Trophoblast cell (in vitro differentiated cells and primary cell): Measurements from ENCODE around the gene RFPL3.

ENCODE experiments used
- DNase-seq, 2 donors: peaks; one replicate each; pipeline ENCODE4 v3.0.0-alpha.2; 2016
- H2AFZ ChIP-seq: 2 replicates; pipeline ENCODE4 v1.6.1; 2013; ENCODE audit warnings: low read length, moderate library complexity, mild to moderate bottlenecking; ENCODE audit not compliant: insufficient read depth, poor library complexity
- H2AK5ac ChIP-seq: 2 replicates; pipeline ENCODE4 v1.6.1; 2013; ENCODE audit warnings: mild to moderate bottlenecking, low read length
- H2BK120ac ChIP-seq: 2 replicates; pipeline ENCODE4 v1.6.1; 2013; ENCODE audit warnings: low read length, mild to moderate bottlenecking, moderate library complexity; ENCODE audit not compliant: insufficient read depth, poor library complexity
- H2BK12ac ChIP-seq: 2 replicates; pipeline ENCODE4 v1.6.1; 2013; ENCODE audit warnings: mild to moderate bottlenecking, low read length, moderate library complexity
- H2BK5ac ChIP-seq: 2 replicates; pipeline ENCODE4 v1.6.1; 2013; ENCODE audit warnings: low read length, low read depth, moderate library complexity, mild to moderate bottlenecking; ENCODE audit not compliant: poor library complexity
- H3K14ac ChIP-seq: 2 replicates; pipeline ENCODE4 v1.6.1; 2013; ENCODE audit warnings: mild to moderate bottlenecking, low read length
- H3K18ac ChIP-seq: 2 replicates; pipeline ENCODE4 v1.6.1; 2013; ENCODE audit warnings: mild to moderate bottlenecking, low read length
- H3K23ac ChIP-seq: 2 replicates; pipeline ENCODE4 v1.6.1; 2013; ENCODE audit warnings: low read length
- H3K27ac ChIP-seq: 2 replicates; pipeline ENCODE4 v1.5.1; 2013; ENCODE audit warnings: low read depth, mild to moderate bottlenecking, inconsistent platforms, low read length, moderate library complexity
- H3K27me3 ChIP-seq: 2 replicates; pipeline ENCODE4 v1.6.1; 2013; ENCODE audit warnings: inconsistent platforms, mild to moderate bottlenecking, low read length, moderate library complexity; ENCODE audit not compliant: insufficient read depth
- H3K36me3 ChIP-seq, 2 experiments: 1 replicate in 1 of 2; 2 replicates in 1 of 2; pipeline ENCODE4 v1.6.1; 2013; ENCODE audit warnings: low read length in 2 of 2, mild to moderate bottlenecking in 2 of 2, moderate library complexity in 1 of 2; ENCODE audit not compliant: insufficient read depth in 2 of 2, control insufficient read depth in 1 of 2
- H3K4ac ChIP-seq: 2 replicates; pipeline ENCODE4 v1.6.1; 2013; ENCODE audit warnings: low read depth, mild to moderate bottlenecking, low read length, moderate library complexity
- H3K4me1 ChIP-seq, 2 experiments: 1 replicate in 1 of 2; 2 replicates in 1 of 2; pipeline ENCODE4 v1.6.1; 2013; ENCODE audit warnings: low read length in 2 of 2, mild to moderate bottlenecking in 2 of 2, moderate library complexity in 1 of 2; ENCODE audit not compliant: insufficient read depth in 2 of 2, control insufficient read depth in 1 of 2
- H3K4me2 ChIP-seq: 2 replicates; pipeline ENCODE4 v1.6.1; 2013; ENCODE audit warnings: inconsistent platforms, mild to moderate bottlenecking, low read length, moderate library complexity
- H3K4me3 ChIP-seq: 2 replicates; pipeline ENCODE4 v1.5.1; 2013; ENCODE audit warnings: mild to moderate bottlenecking, low read depth, low read length, inconsistent platforms
- H3K79me1 ChIP-seq: one replicate; pipeline ENCODE4 v1.6.1; 2013; ENCODE audit warnings: low read length
- H3K79me2 ChIP-seq: 2 replicates; pipeline ENCODE4 v1.6.1; 2013; ENCODE audit warnings: low read length, mild to moderate bottlenecking; ENCODE audit not compliant: control insufficient read depth, insufficient read depth, poor library complexity
- H3K9ac ChIP-seq: 2 replicates; pipeline ENCODE4 v1.6.1; 2013; ENCODE audit warnings: mild to moderate bottlenecking, low read length
- H3K9me3 ChIP-seq: 2 replicates; pipeline ENCODE4 v1.6.1; 2013; ENCODE audit warnings: low read depth, mild to moderate bottlenecking, control low read depth, inconsistent platforms, low read length; ENCODE audit not compliant: insufficient read depth
- H4K12ac ChIP-seq: 2 replicates; pipeline ENCODE4 v1.6.1; 2013; ENCODE audit warnings: low read depth, mild to moderate bottlenecking, low read length, moderate library complexity
- H4K8ac ChIP-seq: 2 replicates; pipeline ENCODE4 v1.6.1; 2013; ENCODE audit warnings: low read depth, mild to moderate bottlenecking, low read length, moderate library complexity
- H4K91ac ChIP-seq: one replicate; pipeline ENCODE4 v1.6.1; 2013; ENCODE audit warnings: low read depth, mild to moderate bottlenecking, low read length, moderate library complexity
- WGBS: extraction: QIAGEN DNeasy Blood & Tissue Kit; methylation state at CpG from one replicate; pipeline ENCODE4 v1.1.7; 2013; ENCODE audit warnings: missing lambda C conversion rate; ENCODE audit not compliant: insufficient read length, insufficient coverage; ENCODE audit errors: extremely low coverage; 5-methylcytosine and 5-hydroxymethylcytosine counted together

The RFPL3 gene

GRCh38 chr22:32323513-32324164 is 34.0 kb upstream of the RFPL3 start:
- Histone ChIP-seq H3K4me1 (no peaks in the 10 kb centered on the region), H2AFZ (no peak overlapping the region), H2AK5ac (no peak overlapping the region), H3K79me1 (no peaks in the 10 kb centered on the region), H3K79me2 (no peaks in the 10 kb centered on the region), H3K4me3 (no peak overlapping the region), H3K4me2 (no peak overlapping the region), H3K27me3 (no peaks in the 10 kb centered on the region), H3K14ac (no peak overlapping the region), H2BK5ac (no peak overlapping the region), H3K18ac (no peak overlapping the region), H2BK120ac (no peak overlapping the region), H3K23ac (no peak overlapping the region), H4K12ac (no peak overlapping the region), H4K8ac (no peak overlapping the region), H3K4ac (no peak overlapping the region), H3K9ac (no peak overlapping the region), H4K91ac (no peak overlapping the region), H2BK12ac (no peak overlapping the region), H3K36me3 (no peaks in the 10 kb centered on the region), H3K27ac (no peak overlapping the region), H3K9me3 (peaks cover 2% of the 10 kb centered on the region)
- no CpG with 5 or more reads among the region's 11 CpGs for WGBS
- DNase-seq = no peak

GRCh38 chr22:32324505-32325415 is 32.9 kb upstream of the RFPL3 start:
- no CpG with 5 or more reads among the region's 26 CpGs for WGBS
- Histone ChIP-seq H3K9me3 (peaks cover 2% of the 10 kb centered on the region), H4K91ac (no peak overlapping the region), H3K4me2 (no peak overlapping the region), H3K36me3 (no peaks in the 10 kb centered on the region), H3K4me3 (no peak overlapping the region), H3K4ac (no peak overlapping the region), H3K27ac (no peak overlapping the region), H3K79me1 (no peaks in the 10 kb centered on the region), H3K9ac (no peak overlapping the region), H4K12ac (no peak overlapping the region), H2BK12ac (no peak overlapping the region), H4K8ac (no peak overlapping the region), H3K4me1 (no peaks in the 10 kb centered on the region), H3K14ac (no peak overlapping the region), H2AK5ac (no peak overlapping the region), H2AFZ (no peak overlapping the region), H2BK5ac (no peak overlapping the region), H3K18ac (no peak overlapping the region), H3K23ac (no peak overlapping the region), H3K79me2 (no peaks in the 10 kb centered on the region), H2BK120ac (no peak overlapping the region), H3K27me3 (no peaks in the 10 kb centered on the region)
- no peak for DNase-seq

GRCh38 chr22:32325416-32325801 is 32.3 kb upstream of the RFPL3 start:
- H3K4me2 ChIP-seq = no peak overlapping the region
- no peak overlapping the region for H4K8ac ChIP-seq
- H3K9ac ChIP-seq = no peak overlapping the region
- H3K4me1 ChIP-seq = no peaks in the 10 kb centered on the region
- no peak overlapping the region for H3K18ac ChIP-seq
- H3K9me3 ChIP-seq = peaks cover 2% of the 10 kb centered on the region
- no peak overlapping the region for H2AFZ ChIP-seq
- no peak overlapping the region for H3K27ac ChIP-seq
- no peak overlapping the region for H4K91ac ChIP-seq
- DNase-seq = no peak
- H3K79me1 ChIP-seq = no peaks in the 10 kb centered on the region
- no peak overlapping the region for H2BK12ac ChIP-seq
- no peak overlapping the region for H3K14ac ChIP-seq
- H2AK5ac ChIP-seq = no peak overlapping the region
- H2BK120ac ChIP-seq = no peak overlapping the region
- H2BK5ac ChIP-seq = no peak overlapping the region
- no peak overlapping the region for H3K23ac ChIP-seq
- no peak overlapping the region for H4K12ac ChIP-seq
- H3K36me3 ChIP-seq = no peaks in the 10 kb centered on the region
- no peak overlapping the region for H3K4ac ChIP-seq
- H3K79me2 ChIP-seq = no peaks in the 10 kb centered on the region
- H3K27me3 ChIP-seq = no peaks in the 10 kb centered on the region
- no peak overlapping the region for H3K4me3 ChIP-seq
- no CpG with 5 or more reads among the region's 9 CpGs for WGBS

GRCh38 chr22:32325811-32326237 is 31.8 kb upstream of the RFPL3 start:
- Histone ChIP-seq H3K4ac (no peak overlapping the region), H3K4me2 (no peak overlapping the region), H3K36me3 (no peaks in the 10 kb centered on the region), H2AFZ (no peak overlapping the region), H3K9me3 (peaks cover 2% of the 10 kb centered on the region), H3K4me1 (no peaks in the 10 kb centered on the region), H3K14ac (no peak overlapping the region), H3K4me3 (no peak overlapping the region), H3K79me1 (no peaks in the 10 kb centered on the region), H2AK5ac (no peak overlapping the region), H3K79me2 (no peaks in the 10 kb centered on the region), H3K18ac (no peak overlapping the region), H4K91ac (no peak overlapping the region), H4K12ac (no peak overlapping the region), H4K8ac (no peak overlapping the region), H3K27ac (no peak overlapping the region), H2BK5ac (no peak overlapping the region), H2BK120ac (no peak overlapping the region), H2BK12ac (no peak overlapping the region), H3K27me3 (no peaks in the 10 kb centered on the region), H3K23ac (no peak overlapping the region), H3K9ac (no peak overlapping the region)
- DNase-seq = no peak
- no CpG with 5 or more reads among the region's 7 CpGs for WGBS
